ENCODE data around the gene RBM5.

Gene RBM5

DNA sequence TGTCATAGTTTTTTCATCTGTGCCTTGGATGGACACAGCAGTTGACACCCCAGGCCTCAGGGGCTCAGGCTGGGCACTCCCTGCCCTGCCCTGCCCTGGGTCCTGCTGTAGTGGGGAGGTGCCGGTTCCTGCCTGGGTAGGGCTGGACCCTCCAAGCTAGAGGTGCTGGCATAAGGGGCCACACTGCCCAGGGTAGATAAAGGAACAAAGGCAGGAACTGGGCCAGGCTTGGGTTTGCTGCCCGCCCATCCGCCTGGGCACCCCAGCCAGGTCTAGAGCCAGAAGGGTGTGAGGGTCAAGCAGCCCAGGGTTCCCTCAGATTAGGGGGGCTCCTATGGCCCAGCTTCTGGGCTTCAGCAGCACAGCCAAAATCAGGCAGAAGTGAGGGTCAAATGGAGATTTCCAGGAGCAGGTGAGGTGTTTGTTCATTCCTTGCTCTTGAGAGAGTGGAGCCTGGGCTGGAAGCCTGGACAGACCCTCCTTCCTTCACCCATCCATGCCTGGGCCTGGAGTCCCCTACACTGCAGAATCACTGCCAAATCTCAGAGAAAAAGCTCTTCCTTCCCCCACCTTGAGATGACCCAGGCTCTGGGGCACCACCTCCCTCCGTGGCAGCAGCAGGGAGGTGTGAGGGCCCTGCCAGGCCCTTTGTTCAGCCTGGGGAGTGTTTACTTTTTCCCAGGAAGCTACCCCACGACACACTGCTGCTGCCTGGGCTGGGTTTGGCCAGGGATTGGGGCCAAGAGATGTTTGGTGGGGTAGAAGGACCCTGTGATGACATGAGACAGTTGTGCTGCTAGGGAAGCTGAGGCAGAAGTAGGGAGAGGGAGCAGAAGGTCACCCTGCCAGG, 73.5 kb downstream of the RBM5 start:
- no peak for DNase-seq

DNA sequence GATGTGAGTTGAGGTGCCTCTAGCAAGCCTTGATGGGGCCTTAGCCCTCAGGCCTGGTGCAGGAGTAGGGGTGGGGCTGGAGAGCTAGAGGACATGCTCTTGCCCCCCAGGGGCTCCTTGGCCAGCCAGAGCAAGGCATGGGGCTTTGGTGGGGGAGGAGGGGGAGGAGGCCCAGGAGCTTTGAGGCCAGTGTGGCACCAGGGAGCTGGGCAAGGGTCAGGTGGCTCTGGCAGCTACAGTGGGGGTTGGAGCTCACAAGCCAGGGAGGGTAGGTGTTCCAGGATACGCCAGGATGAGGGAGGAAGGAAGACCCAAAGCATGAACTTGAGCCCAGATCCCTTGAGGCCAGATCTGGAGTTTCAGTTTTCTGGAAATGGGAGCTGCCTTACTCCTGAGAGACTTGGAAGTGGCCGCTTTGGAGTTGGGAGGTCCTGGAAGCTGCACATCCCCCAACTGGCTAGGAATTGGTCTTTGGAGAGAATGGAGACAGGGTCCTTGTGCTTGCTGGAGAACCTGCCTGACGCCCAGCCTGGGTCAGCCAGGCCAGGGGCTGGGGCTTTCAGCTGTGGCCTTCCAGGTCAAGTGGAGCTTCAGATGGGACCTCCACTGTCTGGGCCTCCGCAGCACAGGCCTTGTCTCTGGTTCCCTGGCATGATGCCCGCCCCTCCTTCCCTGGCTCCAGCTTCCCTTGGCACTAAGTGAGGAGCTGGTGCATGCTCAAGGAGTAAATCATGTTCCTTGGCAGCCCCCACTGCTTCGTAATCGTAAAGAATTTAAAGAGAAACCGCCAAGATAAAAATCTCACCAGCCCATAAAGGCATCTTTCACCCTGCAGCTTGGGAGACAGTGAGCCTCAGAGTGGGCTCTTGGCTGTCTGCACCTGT, 75.1 kb downstream of the RBM5 start:
- peak; percentile 85 for DNase-seq

DNA sequence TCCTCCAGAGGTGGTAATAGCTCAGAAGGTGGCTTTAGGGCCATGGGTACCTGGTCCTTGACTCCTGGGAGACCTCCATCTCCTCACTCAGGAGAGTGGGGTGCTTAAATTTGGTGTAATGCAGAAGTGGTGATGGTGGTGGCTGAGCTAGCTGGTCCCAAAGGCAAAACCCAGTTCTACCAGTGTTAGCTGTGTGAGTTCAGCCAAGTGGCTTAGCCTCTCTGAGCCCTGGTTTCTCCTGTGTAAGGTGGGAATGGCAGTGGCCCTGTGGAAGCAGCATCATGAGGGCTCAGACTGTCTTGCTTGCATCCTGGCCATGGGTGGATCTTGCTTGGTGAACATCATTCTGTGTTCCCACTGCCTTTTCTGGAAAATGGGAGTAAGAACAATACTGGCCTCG, 75.8 kb downstream of the RBM5 start:
- DNase-seq, result no peak

DNA sequence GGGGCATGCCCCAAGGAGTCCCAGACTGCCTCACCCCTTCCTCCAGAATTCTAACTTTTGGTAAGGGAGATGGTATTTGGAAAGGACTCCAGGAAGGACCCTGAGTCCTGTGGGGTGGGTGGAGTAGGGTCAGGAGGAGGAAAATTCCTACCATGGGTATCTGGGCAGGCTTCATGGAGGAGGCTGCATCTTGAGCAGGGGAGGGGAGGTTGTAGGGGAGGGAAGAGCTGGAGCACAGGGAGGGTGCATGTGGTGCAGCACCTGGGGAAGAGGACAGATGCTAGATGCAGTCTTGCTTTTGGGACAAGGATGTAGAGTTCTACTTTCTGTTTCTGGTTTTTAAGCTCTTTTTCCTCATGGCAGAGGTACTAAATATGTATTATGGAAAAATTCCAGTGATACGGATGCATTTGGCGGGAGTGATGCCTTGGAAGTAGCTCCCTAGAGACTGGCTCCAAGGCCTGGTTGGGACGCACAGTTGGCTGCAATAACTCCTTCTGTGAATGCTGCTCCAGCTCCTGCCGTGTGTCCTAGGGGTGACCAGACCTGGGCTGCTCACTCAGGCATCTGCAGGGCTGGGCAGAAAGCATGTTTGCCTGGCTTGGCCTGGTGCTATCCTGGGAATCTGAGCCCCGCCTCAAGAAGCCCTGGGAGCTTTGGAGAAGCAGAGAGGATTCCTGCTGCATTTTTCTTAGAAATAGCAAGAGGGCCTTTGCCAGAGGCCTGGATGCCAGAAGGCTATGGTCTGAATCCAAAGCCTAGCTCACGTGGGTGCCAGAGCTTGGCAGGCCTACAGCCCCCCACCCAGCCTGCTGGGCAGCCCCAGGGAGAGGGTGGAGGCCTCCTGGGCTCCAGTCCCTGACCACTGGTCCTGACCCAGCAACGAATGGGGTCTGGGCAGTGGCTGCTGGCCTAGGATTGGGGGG, 76.5 kb downstream of the RBM5 start:
- peak; percentile 30 for DNase-seq

DNA sequence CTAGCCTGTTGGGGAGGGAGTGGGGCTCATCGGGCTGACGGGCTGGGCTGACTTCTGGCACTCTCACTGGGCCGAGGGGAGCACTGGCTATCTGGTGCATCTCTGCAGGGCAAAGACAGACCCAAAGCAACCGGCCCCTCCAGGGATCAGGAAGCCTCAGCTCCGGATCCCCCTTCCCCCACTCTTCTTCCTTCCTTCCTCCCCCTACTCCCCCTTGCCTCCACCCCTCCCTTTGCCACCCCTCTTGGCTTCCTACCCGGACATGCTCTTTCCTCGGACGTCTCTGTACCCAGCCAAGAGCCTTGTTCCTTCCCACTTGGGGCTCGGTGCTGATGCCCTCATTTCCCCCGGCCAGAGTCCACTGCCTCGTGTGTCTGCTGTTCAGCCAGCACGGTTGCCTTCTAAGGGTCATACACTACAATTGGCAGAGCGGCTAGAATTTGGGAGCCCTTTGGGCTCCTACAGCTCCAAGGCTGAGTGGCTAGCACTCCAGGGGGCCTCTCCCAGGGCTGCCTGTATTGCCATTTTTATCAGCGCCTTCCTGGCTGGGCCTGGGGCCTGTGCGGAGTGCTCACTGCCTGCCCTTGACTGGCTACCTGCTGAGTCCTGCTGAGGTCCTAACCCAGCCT, 77.3 kb downstream of the RBM5 start:
- peak; percentile 36 for DNase-seq

DNA sequence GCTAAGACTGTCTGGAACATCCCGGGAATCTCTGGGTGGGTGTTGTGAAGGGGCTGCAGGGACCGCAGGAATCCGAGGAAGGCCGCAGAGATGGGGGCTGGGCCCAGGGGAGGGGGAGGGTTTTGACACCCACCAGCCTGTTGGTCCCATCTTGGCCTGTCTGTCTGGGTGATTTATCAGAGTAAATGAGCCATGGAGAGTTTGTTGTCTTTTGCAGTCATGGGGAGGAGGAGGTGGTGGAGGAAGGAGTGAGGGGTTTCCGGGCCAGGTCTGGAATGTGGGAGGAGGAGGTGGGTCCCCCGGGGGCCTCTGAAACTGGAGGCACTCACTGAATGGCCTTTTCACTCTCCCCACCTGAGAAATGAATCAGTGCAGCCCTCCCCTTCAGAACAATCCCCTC, 77.9 kb downstream of the RBM5 start:
- DNase-seq, result peak; percentile 94

DNA sequence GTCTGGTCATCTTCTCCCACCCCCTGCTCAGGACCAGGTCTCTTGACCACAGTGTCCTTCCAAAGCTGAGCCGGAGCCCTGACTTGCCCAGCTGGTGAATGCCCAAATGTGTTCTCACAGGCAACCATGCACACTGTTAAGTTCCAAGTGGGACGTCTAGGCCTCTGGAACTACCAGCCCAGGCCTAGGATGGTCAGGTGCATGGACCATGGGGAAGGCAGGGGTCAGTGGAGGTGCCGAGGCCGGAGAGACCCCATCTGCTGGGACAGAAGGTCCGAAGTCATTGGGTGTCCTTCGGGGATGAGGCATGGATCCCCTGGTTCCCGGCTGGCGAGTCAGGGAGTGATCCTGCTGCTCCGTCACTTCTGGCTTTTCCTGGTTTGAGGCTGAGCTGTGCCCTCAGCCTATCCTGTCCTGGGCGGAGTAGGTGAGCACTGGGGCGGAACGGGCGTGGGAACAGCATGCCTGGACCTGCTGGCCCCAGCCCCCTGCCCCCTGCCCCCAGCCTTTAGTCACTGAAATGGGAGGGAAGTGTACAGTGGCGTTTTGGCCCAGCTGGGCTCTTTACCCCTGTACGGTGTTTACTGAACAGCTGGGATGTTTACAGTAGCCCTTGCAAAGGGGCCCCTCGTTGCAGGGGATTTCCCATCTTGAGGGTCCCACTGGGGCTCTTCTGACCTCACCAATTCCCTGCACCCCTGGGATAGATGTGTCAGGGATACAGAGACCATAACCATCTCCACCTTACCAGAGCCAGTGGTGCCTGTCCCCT, 78.5 kb downstream of the RBM5 start:
- peak; percentile 83 for DNase-seq

DNA sequence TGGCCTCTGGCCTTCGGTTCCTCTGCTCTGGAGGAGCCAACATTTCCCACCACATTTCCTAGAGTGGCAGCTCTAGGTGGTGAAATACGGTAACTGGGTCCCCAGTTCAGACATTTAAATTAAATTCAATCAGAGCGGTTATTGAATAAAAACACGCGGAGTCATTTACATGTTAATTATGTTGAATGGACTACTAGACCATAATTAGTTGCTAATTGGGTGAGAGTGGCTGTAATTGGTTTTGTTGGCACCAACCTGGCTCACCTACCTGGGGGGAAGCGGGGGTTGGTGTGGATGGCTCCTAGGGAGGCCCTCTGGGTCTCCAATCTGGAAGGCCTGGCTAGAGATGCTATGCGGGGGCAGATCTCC, 79.1 kb downstream of the RBM5 start:
- no peak for DNase-seq

DNA sequence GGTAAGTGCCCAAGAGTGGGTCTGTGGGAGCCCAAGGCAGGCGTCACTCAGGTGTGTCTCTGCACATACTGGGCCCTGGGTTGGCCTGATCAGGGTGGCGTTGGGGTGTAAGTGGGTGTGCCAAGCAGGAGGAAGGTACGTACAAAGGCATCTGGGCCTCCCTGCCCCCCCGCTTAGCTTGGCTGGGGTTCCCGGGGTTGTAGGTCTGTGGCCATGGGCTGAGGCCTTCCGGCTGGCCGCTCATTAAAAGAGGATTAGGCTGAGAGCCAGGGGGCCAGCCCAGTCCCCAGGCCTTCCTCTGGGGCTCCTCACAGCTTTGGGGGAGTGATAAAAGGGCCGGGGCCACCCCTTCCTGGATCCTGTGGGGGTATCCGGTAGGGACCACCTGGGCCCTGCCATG, 79.7 kb downstream of the RBM5 start:
- DNase-seq, result no peak

Measured in kidney glomerular epithelial cell (primary cell).